HL-60 (cell line): Measurements from ENCODE around the gene PGM5.

Source experiments
- CTCF ChIP-seq: IDR thresholded peaks from one replicate; pipeline ENCODE4 v1.5.1; 2011; ENCODE audit warnings: low read length, control low read depth, inconsistent platforms; ENCODE audit not compliant: insufficient read depth
- GABPA ChIP-seq: IDR thresholded peaks from 2 replicates; pipeline ENCODE4 v1.6.1; 2012; ENCODE audit warnings: low read depth
- POLR2AphosphoS5 ChIP-seq: IDR thresholded peaks from 2 replicates; pipeline ENCODE4 v1.6.1; 2012; ENCODE audit warnings: low read depth

- TF ChIP-seq CTCF = no peak
- TF ChIP-seq GABPA = no peak
- no peak for TF ChIP-seq POLR2AphosphoS5
Observed at GRCh38 chr9:68488126-68488525, 131.7 kb downstream of the PGM5 start.
